Measurements from ENCODE around the gene HRAS.

Gene HRAS

GRCh38 chr11:567011-567628 lies 31.7 kb upstream of the HRAS start:
- no peak for DNase-seq (ENCODE audit: low read depth)

DNA sequence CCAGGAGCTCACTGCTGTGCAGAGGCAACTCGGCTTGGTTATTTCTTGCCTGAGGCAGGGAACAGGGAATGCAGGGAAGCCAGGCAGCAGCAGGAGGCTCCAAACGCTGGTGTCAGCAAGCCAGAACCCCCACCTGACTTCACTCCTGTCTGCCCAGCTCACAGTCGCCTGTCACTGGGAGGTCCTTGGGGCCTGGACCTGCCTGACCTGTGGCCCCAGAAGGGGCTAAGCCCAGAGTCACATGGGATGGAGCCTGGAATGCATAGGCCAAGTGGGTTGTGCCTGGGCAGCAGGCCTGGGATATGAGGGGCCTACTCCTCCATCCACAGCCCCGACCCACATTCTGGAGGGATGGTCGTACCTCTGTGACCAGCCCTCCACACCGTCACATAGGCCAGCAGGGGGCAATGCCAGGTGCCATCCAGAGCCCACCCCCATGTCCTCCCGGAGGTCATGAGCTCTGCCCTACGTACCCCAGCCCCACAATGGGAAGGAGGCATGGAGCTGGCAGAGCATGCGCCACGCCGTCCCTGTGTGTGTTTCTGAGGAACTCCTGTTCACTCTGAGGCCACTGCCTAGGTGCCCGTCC lies 30.6 kb upstream of the HRAS start:
- no peak for DNase-seq (ENCODE audit: low read depth)

- DNase-seq (ENCODE audit: low read depth): no peak
Measured at GRCh38 chr11:563812-564578, 28.6 kb upstream of the HRAS start.

- DNase-seq (ENCODE audit: low read depth): no peak
Measured at GRCh38 chr11:563066-563811, 27.9 kb upstream of the HRAS start.

GRCh38 chr11:562046-562645 lies 26.8 kb upstream of the HRAS start:
- DNase-seq (ENCODE audit: low read depth): no peak

DNA sequence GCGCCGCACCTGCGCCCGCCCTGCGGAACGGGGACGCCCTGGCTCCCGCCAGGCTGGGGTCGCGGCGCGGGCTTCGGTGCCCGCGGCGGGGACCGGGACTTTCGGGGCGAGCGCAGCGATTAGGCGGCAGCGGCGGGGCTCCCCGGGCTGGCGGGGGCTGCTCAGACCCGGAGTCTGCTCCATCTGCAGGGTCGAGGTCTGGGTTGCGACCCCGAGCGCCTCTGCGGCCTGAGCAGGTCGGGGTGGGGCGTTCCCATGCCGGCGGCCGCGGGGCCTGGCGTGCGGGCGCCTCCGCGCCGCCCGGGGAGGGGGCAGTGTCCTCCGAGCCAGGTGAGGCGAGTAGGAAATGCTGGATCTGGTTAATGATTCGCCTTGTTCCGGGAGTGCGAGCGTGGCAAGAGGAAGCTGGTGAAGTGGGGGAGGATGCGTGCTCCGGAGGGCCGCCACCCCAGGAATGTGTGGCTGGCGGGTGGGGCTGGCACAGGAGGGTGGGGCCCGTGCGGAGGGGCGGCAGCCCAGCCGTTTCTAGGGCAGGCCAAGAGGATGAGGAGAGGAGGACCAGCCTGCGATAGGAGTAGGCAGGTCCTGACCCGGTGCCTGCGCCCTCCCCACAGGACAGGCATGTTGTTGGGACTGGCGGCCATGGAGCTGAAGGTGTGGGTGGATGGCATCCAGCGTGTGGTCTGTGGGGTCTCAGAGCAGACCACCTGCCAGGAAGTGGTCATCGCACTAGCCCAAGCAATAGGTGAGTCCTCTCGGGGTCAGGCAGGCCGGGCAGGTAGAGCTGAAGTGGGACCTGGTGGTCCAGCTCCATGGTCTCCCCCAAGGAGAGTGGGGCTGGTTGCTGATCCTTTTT lies 26.0 kb upstream of the HRAS start:
- no peak for DNase-seq (ENCODE audit: low read depth)

DNA sequence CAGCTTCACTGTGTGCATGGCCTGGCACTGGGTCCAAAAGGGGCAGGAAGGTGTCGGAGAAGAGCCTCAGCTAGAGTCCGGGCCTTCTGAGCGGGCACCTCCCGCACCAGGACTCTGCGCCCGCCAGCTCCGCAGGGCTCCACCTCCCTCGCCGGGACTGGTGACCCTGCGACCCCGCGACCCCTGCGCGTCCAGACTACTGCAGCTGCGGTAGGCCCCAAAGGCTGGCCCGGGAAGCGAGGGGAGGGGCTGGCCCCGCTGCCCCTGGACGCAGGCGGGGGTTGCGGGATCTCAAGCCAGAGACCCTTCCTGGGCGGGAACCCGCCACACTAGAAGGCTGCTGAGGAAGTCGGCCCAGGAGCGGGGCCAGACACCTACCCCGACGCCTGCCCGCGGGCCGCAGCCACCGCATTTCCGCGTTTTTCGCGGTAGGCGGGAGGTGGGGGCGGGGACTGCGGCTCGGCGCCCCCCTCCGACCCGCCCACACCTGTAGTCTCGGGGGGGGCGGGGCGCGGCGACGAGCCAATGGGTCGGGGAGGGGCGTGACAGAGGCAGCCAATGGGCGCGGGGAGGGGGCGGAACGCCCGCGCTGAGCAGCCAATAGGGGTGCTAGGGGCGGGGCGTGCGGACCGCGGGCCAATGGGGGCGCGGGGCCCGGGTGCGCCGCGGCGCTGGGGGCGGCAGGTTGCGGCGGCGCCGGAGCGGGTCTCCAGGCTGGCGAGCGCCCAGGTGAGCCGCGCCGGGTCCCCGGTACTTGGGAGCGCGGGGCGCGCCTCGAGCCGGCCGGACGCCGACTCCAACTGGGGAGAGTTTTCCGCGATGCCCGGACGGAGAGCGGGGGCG lies 25.1 kb upstream of the HRAS start, which contains the start of the genes LMNTD2 and RASSF7:
TSS of gene LMNTD2 (minus strand) at position 434 of the 843 bp plus-strand sequence. CDS start at position 412, 22 bp downstream.
TSS of gene RASSF7 (plus strand) at position 666 of the 843 bp plus-strand sequence. CDS start 799 bp downstream, outside the sequence.
- DNase-seq (ENCODE audit: low read depth): no peak

DNA sequence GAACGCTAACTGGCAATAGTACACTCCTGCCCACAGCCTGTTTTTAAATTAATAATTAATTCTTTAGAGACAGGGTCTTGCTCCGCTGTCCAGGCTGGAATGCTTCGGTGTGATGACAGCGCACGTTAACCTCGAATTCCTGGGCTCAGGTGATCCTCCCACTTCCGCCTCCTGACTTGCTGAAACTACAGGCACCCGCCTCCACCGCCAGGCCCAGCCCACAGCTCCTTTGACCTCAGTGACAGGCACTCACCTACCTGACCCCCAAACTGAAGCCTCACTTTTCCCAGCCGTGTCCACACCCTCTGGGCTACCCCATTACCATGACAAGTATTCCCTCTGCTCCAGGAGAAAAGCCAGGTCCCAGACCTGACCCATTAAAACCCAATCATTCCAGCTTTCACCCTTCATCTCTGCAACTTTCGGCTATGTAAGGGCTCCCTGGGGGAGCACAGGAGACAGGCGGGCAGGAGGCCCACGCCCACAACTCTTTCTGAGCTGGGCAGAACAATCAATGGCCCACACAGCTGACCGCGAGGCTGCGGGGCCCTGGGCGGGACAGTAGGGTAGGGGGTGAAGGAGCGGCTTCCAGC lies 24.4 kb upstream of the HRAS start:
- DNase-seq (ENCODE audit: low read depth): no peak

- no peak for DNase-seq (ENCODE audit: low read depth)
Measured at GRCh38 chr11:559020-559620, 23.7 kb upstream of the HRAS start.

GRCh38 chr11:558503-558902 lies 23.1 kb upstream of the HRAS start:
- no peak for DNase-seq (ENCODE audit: low read depth)

GRCh38 chr11:557328-558132 lies 22.2 kb upstream of the HRAS start:
- no peak for DNase-seq (ENCODE audit: low read depth)

- DNase-seq (ENCODE audit: low read depth): no peak
Measured at GRCh38 chr11:556662-557256, 21.4 kb upstream of the HRAS start.

GRCh38 chr11:555780-556661 lies 20.6 kb upstream of the HRAS start:
- DNase-seq (ENCODE audit: low read depth): no peak

DNA sequence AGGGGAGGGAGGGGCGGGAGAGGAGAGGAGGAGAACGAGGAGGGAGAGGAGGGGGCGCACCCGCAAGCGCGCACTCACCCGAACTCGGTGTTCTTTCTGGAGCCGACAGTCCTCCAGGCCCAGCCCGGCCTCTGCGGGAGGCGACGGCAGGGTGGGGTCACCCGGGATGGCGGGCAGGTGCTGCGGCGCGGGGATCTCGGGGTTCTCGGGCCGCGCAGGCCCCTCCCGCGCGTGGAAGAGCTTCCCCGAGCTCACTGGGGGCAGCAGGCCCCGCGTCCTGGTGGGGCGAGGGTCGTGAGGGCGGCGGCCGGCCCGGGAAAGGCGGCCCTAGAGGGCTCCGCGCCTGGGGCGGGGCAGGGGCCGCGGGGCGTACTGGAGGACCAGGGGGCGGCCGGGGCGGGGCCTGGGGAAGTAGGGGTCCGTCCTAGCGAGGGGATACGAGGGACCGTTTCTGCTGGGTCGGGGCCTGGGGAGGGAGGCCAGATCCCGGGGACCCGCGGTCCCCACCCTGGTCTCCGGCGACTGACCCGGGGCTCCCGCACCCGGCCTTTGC lies 19.9 kb upstream of the HRAS start:
- DNase-seq (ENCODE audit: low read depth): no peak

DNA sequence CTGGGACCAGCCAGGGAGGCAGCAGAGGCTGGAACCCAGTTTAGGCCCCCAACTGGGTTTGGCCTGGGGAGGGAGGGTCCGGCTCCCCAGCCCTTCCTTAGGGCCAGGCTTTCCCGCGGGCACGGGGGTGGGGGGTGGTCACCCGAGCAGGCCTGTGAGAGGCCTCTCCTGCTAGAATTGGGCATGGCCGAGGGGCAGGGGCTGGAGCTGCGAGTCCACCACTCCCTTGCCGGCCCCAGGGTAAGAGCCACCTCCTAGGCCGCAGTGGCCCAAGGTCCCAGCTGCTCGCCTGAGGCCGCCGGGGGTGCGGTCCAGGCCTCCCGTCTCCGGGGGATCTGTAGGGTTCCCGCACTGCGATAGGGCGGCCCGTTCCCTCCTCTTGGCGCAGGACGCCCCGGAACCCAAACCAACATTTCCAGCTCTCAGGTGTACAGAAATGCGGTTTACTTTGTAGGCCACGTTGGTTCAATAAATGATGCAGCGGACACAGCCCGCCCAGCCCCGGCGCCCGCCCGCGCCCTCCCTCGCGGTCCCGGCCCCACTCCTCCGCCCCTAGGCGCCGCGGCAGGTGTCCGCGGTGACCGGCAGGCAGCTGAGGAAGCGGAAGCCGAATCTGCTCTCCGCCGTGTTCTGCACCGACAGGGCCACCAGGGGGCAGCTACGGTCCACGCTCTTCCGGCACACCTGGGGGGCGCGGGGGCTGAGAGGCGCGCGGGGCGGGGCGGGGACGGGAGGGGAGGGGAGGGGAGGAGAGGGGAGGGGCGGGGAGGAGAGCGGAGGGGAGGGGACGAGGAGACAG lies 19.3 kb upstream of the HRAS start:
- no peak for DNase-seq (ENCODE audit: low read depth)

GRCh38 chr11:553988-554340 lies 18.6 kb upstream of the HRAS start:
- no peak for DNase-seq (ENCODE audit: low read depth)

Data from non-pigmented ciliary epithelial cell (primary cell).